ENCODE results near the gene TIMP3.

Gene TIMP3

GRCh38 chr22:32793589-32793988 is 7.9 kb upstream of the TIMP3 start:
- ChIA-PET POLR2A (interaction anchor here (0.8 kb wide), 1 partner anchor 265 kb away, joined by 3 read pairs; no protein-coding TSS in a partner anchor), CTCF (interaction anchor here (0.8 to 10.1 kb wide), 9 partner anchors 14 to 265 kb away, joined by 3 to 220 read pairs (median 6); no protein-coding TSS in a partner anchor)
- peaks cover 0 to 8% (median 5%) of the 10 kb centered on the region in 4 experiments for H3K4me1 ChIP-seq (ENCODE audit: control extremely low read depth in 1 of 4, control insufficient read depth in 4 of 4, insufficient read depth in 4 of 4, low read length in 3 of 4)
- H3K4me3 ChIP-seq (ENCODE audit: control insufficient read depth in 1 of 7, extremely low read depth in 1 of 7, insufficient read depth in 4 of 7, low read depth in 2 of 7, low read length in 6 of 7): no peak overlapping the region
- no peaks in the 10 kb centered on the region for H3K9me3 ChIP-seq (ENCODE audit: control extremely low read depth in 1 of 5, control insufficient read depth in 4 of 5, insufficient read depth in 2 of 5, low read depth in 1 of 5, low read length in 4 of 5)
- no peaks in the 10 kb centered on the region for H3K27me3 ChIP-seq (replicated peaks in 2 of 5; ENCODE audit: control insufficient read depth in 4 of 5, insufficient read depth in 5 of 5, low read length in 4 of 5)
- H3K36me3 ChIP-seq (ENCODE audit: control insufficient read depth in 4 of 4, insufficient read depth in 4 of 4, low read length in 3 of 4): no peaks in the 10 kb centered on the region
- no peak for DNase-seq
- no peak overlapping the region for H3K27ac ChIP-seq (ENCODE audit: insufficient read depth in 1 of 2, low read depth in 1 of 2, low read length in 2 of 2, poor library complexity in 1 of 2, severe bottlenecking in 2 of 2)

- DNase-seq: no peak
- ChIA-PET POLR2A (interaction anchor here (0.8 kb wide), 1 partner anchor 266 kb away, joined by 3 read pairs; no protein-coding TSS in a partner anchor), CTCF (interaction anchor here (0.8 to 10.1 kb wide), 12 partner anchors 13 to 266 kb away, joined by 3 to 220 read pairs (median 4); no protein-coding TSS in a partner anchor)
- Histone ChIP-seq H3K4me3 (ENCODE audit: control insufficient read depth in 1 of 7, extremely low read depth in 1 of 7, insufficient read depth in 4 of 7, low read depth in 2 of 7, low read length in 6 of 7) (no peak overlapping the region), H3K9me3 (ENCODE audit: control extremely low read depth in 1 of 5, control insufficient read depth in 4 of 5, insufficient read depth in 2 of 5, low read depth in 1 of 5, low read length in 4 of 5) (no peaks in the 10 kb centered on the region), H3K4me1 (ENCODE audit: control extremely low read depth in 1 of 4, control insufficient read depth in 4 of 4, insufficient read depth in 4 of 4, low read length in 3 of 4) (peaks cover 0 to 6% (median 5%) of the 10 kb centered on the region in 4 experiments), H3K27ac (ENCODE audit: insufficient read depth in 1 of 2, low read depth in 1 of 2, low read length in 2 of 2, poor library complexity in 1 of 2, severe bottlenecking in 2 of 2) (no peak overlapping the region), H3K27me3 (replicated peaks in 2 of 5; ENCODE audit: control insufficient read depth in 4 of 5, insufficient read depth in 5 of 5, low read length in 4 of 5) (no peaks in the 10 kb centered on the region), H3K36me3 (ENCODE audit: control insufficient read depth in 4 of 4, insufficient read depth in 4 of 4, low read length in 3 of 4) (no peaks in the 10 kb centered on the region)
- 93% methylated on average over 7 of the region's 10 CpGs for WGBS (ENCODE audit: insufficient coverage)
These were observed 6.9 kb upstream of the TIMP3 start for GRCh38 chr22:32794449-32795213.

GRCh38 chr22:32795214-32795596 is 6.3 kb upstream of the TIMP3 start:
- no peak for DNase-seq
- Histone ChIP-seq H3K4me3 (ENCODE audit: control insufficient read depth in 1 of 7, extremely low read depth in 1 of 7, insufficient read depth in 4 of 7, low read depth in 2 of 7, low read length in 6 of 7) (no peak overlapping the region), H3K36me3 (ENCODE audit: control insufficient read depth in 4 of 4, insufficient read depth in 4 of 4, low read length in 3 of 4) (no peaks in the 10 kb centered on the region), H3K4me1 (ENCODE audit: control extremely low read depth in 1 of 4, control insufficient read depth in 4 of 4, insufficient read depth in 4 of 4, low read length in 3 of 4) (peaks cover 0 to 6% (median 5%) of the 10 kb centered on the region in 4 experiments), H3K27me3 (replicated peaks in 2 of 5; ENCODE audit: control insufficient read depth in 4 of 5, insufficient read depth in 5 of 5, low read length in 4 of 5) (no peaks in the 10 kb centered on the region), H3K9me3 (ENCODE audit: control extremely low read depth in 1 of 5, control insufficient read depth in 4 of 5, insufficient read depth in 2 of 5, low read depth in 1 of 5, low read length in 4 of 5) (no peaks in the 10 kb centered on the region), H3K27ac (ENCODE audit: insufficient read depth in 1 of 2, low read depth in 1 of 2, low read length in 2 of 2, poor library complexity in 1 of 2, severe bottlenecking in 2 of 2) (no peak overlapping the region)
- CTCF ChIA-PET: interaction anchor here (1.2 to 10.1 kb wide), 9 partner anchors 8 to 267 kb away, joined by 3 to 220 read pairs (median 8); no protein-coding TSS in a partner anchor
- POLR2A ChIA-PET: no interaction called here
- 100% methylated on average over 4 of the region's 4 CpGs for WGBS (ENCODE audit: insufficient coverage)

GRCh38 chr22:32796865-32797573 is 4.5 kb upstream of the TIMP3 start:
- 11% methylated on average over 9 of the region's 17 CpGs for WGBS (ENCODE audit: insufficient coverage)
- Histone ChIP-seq H3K27ac (ENCODE audit: insufficient read depth in 1 of 2, low read depth in 1 of 2, low read length in 2 of 2, poor library complexity in 1 of 2, severe bottlenecking in 2 of 2) (no peak overlapping the region), H3K4me1 (ENCODE audit: control extremely low read depth in 1 of 4, control insufficient read depth in 4 of 4, insufficient read depth in 4 of 4, low read length in 3 of 4) (peaks cover 0 to 13% (median 11%) of the 10 kb centered on the region in 4 experiments), H3K9me3 (ENCODE audit: control extremely low read depth in 1 of 5, control insufficient read depth in 4 of 5, insufficient read depth in 2 of 5, low read depth in 1 of 5, low read length in 4 of 5) (no peaks in the 10 kb centered on the region), H3K4me3 (ENCODE audit: control insufficient read depth in 1 of 7, extremely low read depth in 1 of 7, insufficient read depth in 4 of 7, low read depth in 2 of 7, low read length in 6 of 7) (peak overlapping the region in 3 of 7 experiments; percentile 13 to 52 (median 31)), H3K27me3 (replicated peaks in 2 of 5; ENCODE audit: control insufficient read depth in 4 of 5, insufficient read depth in 5 of 5, low read length in 4 of 5) (no peaks in the 10 kb centered on the region), H3K36me3 (ENCODE audit: control insufficient read depth in 4 of 4, insufficient read depth in 4 of 4, low read length in 3 of 4) (no peaks in the 10 kb centered on the region)
- peak; percentile 72 to 83 (median 83) for DNase-seq
- ChIA-PET CTCF (interaction anchor here (0.7 to 10.1 kb wide), 57 partner anchors 10 to 287 kb away, joined by 3 to 220 read pairs (median 4); no protein-coding TSS in a partner anchor), POLR2A (interaction anchor here (0.6 to 1.1 kb wide), 3 partner anchors 84 to 137 kb away, joined by 3 to 9 read pairs (median 3); no protein-coding TSS in a partner anchor)

- Histone ChIP-seq H3K4me1 (ENCODE audit: control extremely low read depth in 1 of 4, control insufficient read depth in 4 of 4, insufficient read depth in 4 of 4, low read length in 3 of 4) (peaks cover 3 to 32% (median 28%) of the 10 kb centered on the region in 4 experiments), H3K4me3 (ENCODE audit: control insufficient read depth in 1 of 7, extremely low read depth in 1 of 7, insufficient read depth in 4 of 7, low read depth in 2 of 7, low read length in 6 of 7) (no peak overlapping the region), H3K36me3 (ENCODE audit: control insufficient read depth in 4 of 4, insufficient read depth in 4 of 4, low read length in 3 of 4) (no peaks in the 10 kb centered on the region), H3K27ac (ENCODE audit: insufficient read depth in 1 of 2, low read depth in 1 of 2, low read length in 2 of 2, poor library complexity in 1 of 2, severe bottlenecking in 2 of 2) (no peak overlapping the region), H3K9me3 (ENCODE audit: control extremely low read depth in 1 of 5, control insufficient read depth in 4 of 5, insufficient read depth in 2 of 5, low read depth in 1 of 5, low read length in 4 of 5) (no peaks in the 10 kb centered on the region), H3K27me3 (replicated peaks in 2 of 5; ENCODE audit: control insufficient read depth in 4 of 5, insufficient read depth in 5 of 5, low read length in 4 of 5) (peaks cover 0 to 7% (median 0%) of the 10 kb centered on the region in 5 experiments)
- ChIA-PET POLR2A (no interaction called here), CTCF (interaction anchor here (1.0 to 10.1 kb wide), 10 partner anchors 8 to 271 kb away, joined by 3 to 220 read pairs (median 6); no protein-coding TSS in a partner anchor)
- 96% methylated on average over 6 of the region's 6 CpGs for whole genome bisulfite sequencing (ENCODE audit: insufficient coverage)
- DNase-seq: no peak
These were observed 2.0 kb upstream of the TIMP3 start for GRCh38 chr22:32799496-32799895.

GRCh38 chr22:32800158-32800882 is 1.2 kb upstream of the TIMP3 start:
- no peaks in the 10 kb centered on the region for H3K9me3 ChIP-seq (ENCODE audit: control extremely low read depth in 1 of 5, control insufficient read depth in 4 of 5, insufficient read depth in 2 of 5, low read depth in 1 of 5, low read length in 4 of 5)
- no peak for DNase-seq
- 97% methylated on average over 5 of the region's 8 CpGs for WGBS (ENCODE audit: insufficient coverage)
- H3K27me3 ChIP-seq (replicated peaks in 2 of 5; ENCODE audit: control insufficient read depth in 4 of 5, insufficient read depth in 5 of 5, low read length in 4 of 5): peaks cover 0 to 7% (median 0%) of the 10 kb centered on the region in 5 experiments
- ChIA-PET POLR2A (interaction anchor here (1.0 kb wide), 1 partner anchor 24 kb away, joined by 4 read pairs; no protein-coding TSS in a partner anchor), CTCF (interaction anchor here (0.6 to 10.1 kb wide), 12 partner anchors 7 to 272 kb away, joined by 3 to 220 read pairs (median 4); no protein-coding TSS in a partner anchor)
- no peak overlapping the region for H3K27ac ChIP-seq (ENCODE audit: insufficient read depth in 1 of 2, low read depth in 1 of 2, low read length in 2 of 2, poor library complexity in 1 of 2, severe bottlenecking in 2 of 2)
- H3K36me3 ChIP-seq (ENCODE audit: control insufficient read depth in 4 of 4, insufficient read depth in 4 of 4, low read length in 3 of 4): no peaks in the 10 kb centered on the region
- peaks cover 3 to 37% (median 28%) of the 10 kb centered on the region in 4 experiments for H3K4me1 ChIP-seq (ENCODE audit: control extremely low read depth in 1 of 4, control insufficient read depth in 4 of 4, insufficient read depth in 4 of 4, low read length in 3 of 4)
- H3K4me3 ChIP-seq (ENCODE audit: control insufficient read depth in 1 of 7, extremely low read depth in 1 of 7, insufficient read depth in 4 of 7, low read depth in 2 of 7, low read length in 6 of 7): peak overlapping the region in 1 of 7 experiments; percentile 48

All from common myeloid progenitor, CD34-positive (primary cell).